GM21619 (cell line): ENCODE results near the gene FIGN.

Experiments
- ATAC-seq: cut with Tn5 transposase; IDR thresholded peaks from one replicate; pipeline ENCODE4 v1.9.1; 2021; ENCODE audit not compliant: unreplicated experiment

Gene FIGN

DNA sequence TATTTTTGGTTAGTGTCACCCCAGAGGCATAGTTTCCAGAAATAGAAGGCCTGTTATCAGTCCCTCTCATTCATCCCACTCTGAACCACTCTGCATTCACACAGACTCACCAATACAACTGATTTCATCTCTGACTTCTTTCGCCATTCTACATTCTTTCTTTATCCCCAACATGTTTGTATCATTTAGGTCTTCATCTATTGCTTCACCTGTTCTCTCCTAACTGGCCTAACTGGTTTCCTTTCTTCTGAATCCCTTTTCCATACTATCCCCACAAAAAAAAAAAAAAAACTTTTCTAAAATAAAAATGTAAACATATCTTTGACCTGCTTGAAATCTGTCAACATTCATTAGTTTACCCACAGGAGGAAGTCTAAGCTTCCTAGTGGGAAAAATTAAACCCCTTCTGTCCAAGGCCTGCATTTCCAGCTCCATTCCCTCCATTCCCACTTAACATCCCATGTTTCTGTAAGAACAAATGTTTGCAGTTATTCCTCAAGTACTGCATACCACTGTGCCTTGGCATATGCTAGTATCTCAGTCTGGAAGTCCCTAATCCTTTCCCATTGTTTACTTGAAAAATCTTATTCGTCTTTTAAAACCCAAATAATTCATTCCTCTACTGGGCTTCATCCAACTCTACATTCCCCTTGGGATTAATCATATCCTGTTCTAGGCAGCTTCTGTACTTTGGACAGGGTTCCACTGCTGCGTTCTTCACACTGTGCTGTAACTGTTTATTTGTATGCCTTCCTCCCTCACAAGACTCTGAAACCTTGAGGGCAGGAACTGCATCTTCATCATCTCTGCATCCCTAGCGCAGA lies 68.5 kb downstream of the FIGN start:
- no peak for ATAC-seq

DNA sequence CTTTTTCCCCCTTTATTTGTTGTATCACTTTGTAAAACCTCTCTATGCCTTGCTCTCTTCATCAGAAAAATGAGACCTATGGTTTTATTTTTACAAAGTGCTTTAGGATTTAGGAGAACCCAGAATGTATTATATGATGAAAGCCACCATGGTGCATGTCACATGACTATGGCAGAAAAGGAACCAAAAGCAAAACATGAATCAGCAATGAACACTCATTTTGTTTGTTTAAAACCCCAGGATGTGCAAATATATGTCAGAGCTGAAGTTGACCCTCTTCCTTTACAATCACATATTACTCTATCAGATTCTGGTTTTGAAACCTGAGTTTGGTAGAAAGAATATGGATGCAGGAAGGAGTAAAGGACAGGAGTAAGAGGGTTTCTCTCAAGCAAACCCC lies 70.0 kb downstream of the FIGN start:
- ATAC-seq = no peak

- ATAC-seq = no peak
Measured at GRCh38 chr2:163665051-163665450, 70.8 kb downstream of the FIGN start.

DNA sequence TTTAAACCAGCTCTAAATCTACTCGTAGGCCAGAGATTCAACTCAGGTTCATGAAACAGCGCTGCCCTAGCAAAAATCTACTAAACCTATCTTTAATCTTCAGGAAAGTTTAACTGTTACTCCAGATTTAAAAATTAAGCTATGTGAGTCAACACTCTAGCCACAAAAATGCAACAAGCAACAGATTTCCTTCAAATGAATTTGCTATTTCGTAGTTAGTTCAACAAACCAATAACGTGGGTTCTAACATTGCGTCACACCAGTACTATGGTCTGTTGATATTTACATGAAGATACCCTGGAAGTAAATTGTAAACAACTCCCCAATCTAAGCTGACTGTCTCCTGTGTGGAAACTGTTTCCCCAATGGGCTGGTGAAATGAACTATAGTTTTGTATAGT lies 71.2 kb downstream of the FIGN start:
- no peak for ATAC-seq

DNA sequence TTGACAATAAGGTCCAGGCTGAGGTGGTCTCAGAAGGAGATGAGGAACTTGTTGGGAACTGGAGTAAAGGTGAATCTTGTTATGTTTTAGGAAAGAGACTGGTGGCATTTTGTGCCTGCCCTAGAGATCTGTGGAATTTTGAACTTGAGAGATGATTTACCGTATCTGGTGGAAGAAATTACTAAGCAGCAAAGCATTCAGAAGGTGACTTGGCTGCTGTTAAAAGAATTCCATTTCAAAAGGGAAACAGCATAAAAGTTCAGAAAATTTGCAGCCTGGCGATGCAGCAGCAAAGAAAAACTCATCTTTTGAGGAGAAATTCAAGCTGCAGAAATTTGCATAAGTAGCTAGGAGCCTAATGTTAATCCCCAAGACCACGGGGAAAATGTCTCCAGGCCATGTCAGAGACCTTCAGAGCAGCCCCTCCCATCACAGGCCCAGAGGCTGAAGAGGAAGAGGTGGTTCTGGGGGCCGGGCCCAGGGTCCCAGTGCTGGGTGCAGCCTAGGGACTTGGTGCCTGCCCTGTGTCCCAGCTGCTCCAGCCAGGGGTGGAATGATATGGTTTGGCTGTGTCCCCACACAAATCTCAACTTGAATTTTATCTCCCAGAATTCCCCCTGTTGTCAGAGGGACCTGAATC lies 73.5 kb downstream of the FIGN start:
- ATAC-seq = no peak

DNA sequence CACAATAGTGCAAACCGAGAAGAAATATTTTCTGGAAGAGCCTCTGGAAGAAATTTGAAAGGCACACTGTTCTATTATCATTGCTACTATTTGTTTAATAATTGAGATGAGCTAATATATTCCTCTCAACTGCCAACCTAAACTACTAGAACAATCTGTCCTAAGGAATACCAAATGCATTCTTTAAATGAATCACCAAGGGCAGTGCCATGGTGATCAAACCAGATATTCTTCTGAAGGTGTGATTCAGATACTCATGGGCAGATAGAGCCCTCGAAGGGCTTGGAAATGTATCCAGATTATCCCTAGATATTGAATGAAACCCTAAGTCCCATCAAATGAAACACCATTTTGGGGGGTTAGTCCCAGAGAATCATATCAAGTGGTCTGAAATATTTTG lies 76.6 kb downstream of the FIGN start:
- ATAC-seq = no peak

DNA sequence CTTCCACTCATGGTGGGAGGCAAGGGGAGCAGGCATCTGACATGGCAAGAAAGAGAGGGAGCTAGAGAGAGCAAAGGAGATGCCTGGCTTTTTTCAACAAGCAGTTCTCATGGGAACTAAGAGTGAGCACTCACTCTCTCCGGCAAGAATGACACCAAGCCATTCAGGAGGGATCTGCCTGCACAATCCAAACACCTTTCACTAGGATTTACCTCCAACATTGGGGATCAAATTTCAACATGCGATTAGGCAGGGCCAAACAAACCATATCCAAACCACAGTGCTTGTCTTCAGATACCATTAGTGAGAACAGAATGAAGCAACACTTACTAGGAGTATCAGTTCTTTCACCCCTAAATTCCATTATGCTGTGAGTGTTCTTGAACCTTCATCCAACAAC lies 77.3 kb downstream of the FIGN start:
- no peak for ATAC-seq

- ATAC-seq = no peak
Measured at GRCh38 chr2:163657281-163657656, 78.5 kb downstream of the FIGN start.

DNA sequence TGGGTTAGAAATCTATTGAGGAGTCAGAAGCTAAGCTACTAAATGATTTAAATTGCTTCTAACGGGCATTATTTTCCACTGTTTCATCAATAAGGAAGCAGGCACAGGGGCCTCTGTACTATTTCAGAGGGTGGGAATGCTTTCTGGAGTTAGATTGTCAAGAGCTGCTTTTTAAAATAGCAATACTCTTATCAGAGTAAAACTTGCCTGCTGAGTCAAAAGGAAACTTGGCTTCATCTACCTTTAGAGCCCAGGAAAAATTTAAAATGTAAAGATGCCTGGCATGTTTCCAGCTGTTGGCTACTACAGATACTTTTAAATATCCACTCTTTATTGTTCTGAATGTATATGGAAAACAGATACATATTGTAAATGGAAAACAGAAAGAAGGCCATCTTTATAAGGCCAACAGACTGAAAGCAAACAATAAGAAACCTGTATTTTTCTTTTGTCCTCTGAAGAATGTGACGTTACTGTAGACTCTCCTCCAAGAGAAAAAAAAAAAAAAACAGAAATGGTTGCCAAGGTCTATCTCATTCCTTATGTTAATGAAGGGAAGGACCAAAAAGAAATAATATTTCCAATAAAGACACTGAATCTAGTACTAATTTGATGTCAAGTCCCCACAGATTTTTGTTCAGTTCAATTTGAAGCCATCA lies 79.1 kb downstream of the FIGN start:
- no peak for ATAC-seq

DNA sequence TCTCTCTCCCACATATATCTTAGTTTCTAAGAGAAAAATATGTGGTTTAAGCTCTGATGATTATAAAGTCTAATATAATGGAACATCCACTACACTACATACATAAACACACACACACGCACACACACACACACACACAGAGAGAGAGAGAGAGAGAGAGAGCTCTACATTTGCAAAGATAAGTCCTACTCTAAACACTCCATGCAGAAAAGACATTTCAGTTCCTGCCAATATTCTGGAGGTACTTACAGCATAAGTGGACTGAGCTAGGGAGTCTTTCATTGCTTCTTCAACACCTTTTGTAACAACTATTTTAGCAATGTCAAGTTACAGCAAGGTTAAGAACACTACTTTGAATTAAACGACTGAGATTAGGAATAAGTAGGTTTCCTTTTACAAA lies 80.1 kb downstream of the FIGN start:
- ATAC-seq = no peak

DNA sequence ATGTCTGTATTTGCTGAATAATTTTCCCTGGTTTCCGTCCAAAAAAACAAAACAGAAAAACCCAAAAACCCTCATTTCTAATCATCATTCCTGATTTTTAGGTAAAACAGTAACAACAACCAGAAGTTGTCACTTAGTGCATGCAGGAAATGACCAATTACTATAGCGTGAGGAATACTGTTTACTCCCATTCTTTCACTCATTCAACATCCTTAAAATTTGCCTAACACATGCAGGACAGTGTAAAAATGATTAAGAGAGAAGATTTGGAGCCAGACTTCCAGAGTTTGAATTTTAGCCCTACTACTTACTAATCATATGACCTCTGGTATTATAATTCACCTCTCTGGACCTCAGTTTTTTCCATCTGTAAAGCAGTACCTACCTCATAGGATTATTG lies 83.1 kb downstream of the FIGN start:
- no peak for ATAC-seq

- ATAC-seq = no peak
Measured at GRCh38 chr2:163649080-163649479, 86.7 kb downstream of the FIGN start.

DNA sequence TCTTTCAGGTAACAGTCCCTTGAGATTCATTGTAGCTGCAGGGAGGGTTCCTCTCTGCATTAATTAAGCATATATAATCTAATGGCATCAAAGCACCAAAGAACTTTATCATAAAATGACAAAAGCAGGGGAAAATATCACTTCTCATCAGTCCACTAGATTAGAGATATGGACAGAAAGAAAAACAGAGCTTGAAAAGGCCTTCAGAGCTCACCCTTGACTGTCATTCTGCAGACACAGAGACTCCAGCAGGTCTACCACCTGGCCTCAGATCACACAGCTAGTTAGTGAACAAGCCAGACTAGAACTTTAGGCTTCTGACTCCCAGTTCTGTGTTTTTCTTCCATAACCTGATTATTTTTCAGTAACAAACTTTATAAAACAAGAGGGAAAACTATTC lies 88.5 kb downstream of the FIGN start:
- ATAC-seq = no peak

DNA sequence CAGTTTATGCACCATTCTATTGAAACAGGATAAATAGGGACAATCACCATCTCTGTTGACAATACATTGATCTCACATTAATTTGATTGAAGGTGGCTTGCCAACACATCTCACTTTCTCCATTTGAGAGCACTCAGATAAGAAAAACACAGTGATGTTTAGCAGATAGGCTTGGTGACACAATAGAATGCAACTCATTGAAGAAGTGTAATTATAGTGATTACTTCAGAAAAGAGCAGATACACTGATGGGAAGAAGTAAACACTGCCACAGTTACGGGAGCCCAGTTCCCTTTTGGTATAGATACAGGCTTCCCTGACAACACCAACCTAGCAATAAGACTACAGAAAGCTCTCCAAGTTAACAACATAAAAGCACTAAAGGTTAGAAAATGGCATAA lies 89.1 kb downstream of the FIGN start:
- no peak for ATAC-seq

GRCh38 chr2:163644238-163644637 lies 91.6 kb downstream of the FIGN start:
- ATAC-seq = no peak

- ATAC-seq = no peak
Measured at GRCh38 chr2:163641986-163642385, 93.8 kb downstream of the FIGN start.

DNA sequence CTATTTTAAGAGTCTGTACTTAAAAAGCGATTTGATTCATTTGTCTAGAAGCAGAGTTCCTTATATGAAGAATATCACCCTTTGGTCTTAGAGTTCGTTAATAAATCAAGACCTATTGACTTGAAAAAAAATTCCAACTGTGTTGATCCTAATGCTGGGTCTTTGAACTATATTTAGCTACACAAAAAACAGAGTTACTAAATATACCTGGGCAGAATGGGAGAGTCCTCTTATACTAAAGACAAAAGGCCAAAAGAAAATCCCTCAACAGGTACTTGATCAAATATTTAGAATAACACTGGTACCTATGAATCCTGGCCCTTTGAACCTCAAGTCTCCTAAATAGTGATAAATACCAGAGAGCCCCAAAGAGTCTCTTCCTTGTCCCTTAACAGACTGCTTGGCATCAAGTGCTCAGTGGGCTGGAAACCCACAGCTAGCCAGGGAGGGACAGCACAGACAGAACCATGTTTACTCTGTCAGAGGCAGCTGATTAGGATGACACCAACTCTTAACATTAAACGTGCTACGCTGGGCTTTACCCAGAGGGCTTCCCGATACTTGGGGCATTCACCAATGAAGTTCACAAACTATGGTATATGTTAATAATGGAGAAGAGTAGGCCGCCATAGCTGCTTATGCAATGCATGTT lies 95.1 kb downstream of the FIGN start:
- no peak for ATAC-seq

- no peak for ATAC-seq
Measured at GRCh38 chr2:163637871-163638270, 97.9 kb downstream of the FIGN start.

GRCh38 chr2:163633291-163633690 lies 102.5 kb downstream of the FIGN start:
- no peak for ATAC-seq

DNA sequence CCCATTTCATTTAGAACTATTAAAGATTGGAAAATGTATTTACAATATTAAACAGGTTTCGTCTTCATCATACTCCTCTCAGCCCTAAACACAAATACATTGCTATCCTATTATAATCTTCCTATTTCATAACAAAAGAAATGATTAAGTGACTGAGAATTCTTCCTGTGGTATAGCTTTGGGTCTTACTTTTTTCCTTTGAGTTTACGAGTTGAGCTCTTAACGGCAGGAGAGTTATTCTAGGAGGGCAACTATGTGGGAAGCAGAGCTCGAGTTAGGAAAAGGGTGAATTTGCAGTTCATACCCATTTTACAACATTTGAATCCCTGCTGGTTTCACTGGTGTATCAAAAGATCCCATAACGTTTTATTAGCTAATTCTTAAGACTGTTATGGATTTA lies 105.0 kb downstream of the FIGN start:
- ATAC-seq = no peak

- no peak for ATAC-seq
Measured at GRCh38 chr2:163626639-163627109, 109.1 kb downstream of the FIGN start.

- ATAC-seq = no peak
Measured at GRCh38 chr2:163626208-163626607, 109.6 kb downstream of the FIGN start.
